HG02798 (cell line): ENCODE measurements around the gene LIX1L.
"Not testable (repeated sequence)": the region's sequence is repeated elsewhere in the genome, so short reads cannot be mapped to it uniquely, and the experiment has no call there.

ENCODE experiments used
- ATAC-seq: cut with Tn5 transposase; IDR thresholded peaks from one replicate; pipeline ENCODE4 v1.9.1; 2021; ENCODE audit warnings: mild to moderate bottlenecking; ENCODE audit not compliant: unreplicated experiment, poor library complexity

The LIX1L gene

GRCh38 chr1:145942871-145943270, 14.9 kb downstream of the LIX1L start:
- no peak for ATAC-seq

GRCh38 chr1:145942405-145942804, 15.4 kb downstream of the LIX1L start:
- no peak for ATAC-seq

GRCh38 chr1:145937436-145937835, 20.4 kb downstream of the LIX1L start:
- ATAC-seq: no peak

- no peak for ATAC-seq
Measured at GRCh38 chr1:145936247-145936646, 21.6 kb downstream of the LIX1L start.

- no peak for ATAC-seq
Measured at GRCh38 chr1:145935708-145936107, 22.1 kb downstream of the LIX1L start.

GRCh38 chr1:145932522-145933009, 25.3 kb downstream of the LIX1L start:
- not testable (repeated sequence) for ATAC-seq

- no peak for ATAC-seq
Measured at GRCh38 chr1:145927916-145928643, 29.7 kb downstream of the LIX1L start.

GRCh38 chr1:145927063-145927886, 30.5 kb downstream of the LIX1L start, which contains the start of gene RBM8A:
RBM8A (minus strand) TSS chr1:145927484; CDS start chr1:145927426, 58 bp downstream.
- peak; percentile 98 for ATAC-seq

GRCh38 chr1:145926686-145927062, 31.1 kb downstream of the LIX1L start:
- no peak for ATAC-seq

- no peak for ATAC-seq
Measured at GRCh38 chr1:145922266-145922665, 35.6 kb downstream of the LIX1L start.

GRCh38 chr1:145920297-145920696, 37.5 kb downstream of the LIX1L start:
- not testable (repeated sequence) for ATAC-seq

- no peak for ATAC-seq
Measured at GRCh38 chr1:145918992-145919939, 38.6 kb downstream of the LIX1L start.

- ATAC-seq: peak; percentile 89
Measured at GRCh38 chr1:145918144-145918991, 39.4 kb downstream of the LIX1L start, which contains the start of gene PEX11B. PEX11B (minus strand) TSS chr1:145918717; CDS start chr1:145918688, 29 bp downstream.

- no peak for ATAC-seq
Measured at GRCh38 chr1:145917595-145917994, 40.2 kb downstream of the LIX1L start.

GRCh38 chr1:145916745-145917144, 41.1 kb downstream of the LIX1L start:
- no peak for ATAC-seq

GRCh38 chr1:145912128-145912641, 45.6 kb downstream of the LIX1L start:
- ATAC-seq: no peak

- no peak for ATAC-seq
Measured at GRCh38 chr1:145908653-145909052, 49.2 kb downstream of the LIX1L start.

- no peak for ATAC-seq
Measured at GRCh38 chr1:145906954-145907753, 50.7 kb downstream of the LIX1L start.
